Breast epithelium (tissue), 4 donors: ENCODE measurements around the gene USP15. TPM values are rescaled to one million over a fixed set of nuclear protein-coding genes. Genes with fewer than 3 reads are reported as not detected.

ENCODE experiments used
- DNase-seq, 2 donors: peaks; one replicate each; pipeline ENCODE4 v3.0.0-alpha.2; 2019; ENCODE audit warnings: low spot score in 2 of 2
- H3K27ac ChIP-seq, 2 donors: fragments of 200-600 bp; sonication (generic) in 1 of 2; one replicate each; pipeline ENCODE4 v1.5.1; 2016 to 2019; ENCODE audit warnings: mild to moderate bottlenecking in 1 of 2
- H3K27me3 ChIP-seq, 2 donors: fragments of 200-600 bp; sonication (generic) in 1 of 2; one replicate each; pipeline versions ENCODE4 v1.5.1 to v1.6.0; 2017 to 2019; ENCODE audit warnings: control low read depth in 1 of 2, mild to moderate bottlenecking in 1 of 2
- H3K36me3 ChIP-seq: fragments of 200-600 bp; one replicate; pipeline ENCODE4 v1.5.1; 2019
- H3K4me1 ChIP-seq, 2 donors: fragments of 200-600 bp; sonication (generic); one replicate each; pipeline ENCODE4 v1.5.1; 2016 to 2019; ENCODE audit warnings: control low read depth in 1 of 2
- H3K4me3 ChIP-seq, 3 donors: fragments of 200-600 bp; sonication (generic); 1 replicate in 2 of 3; 2 replicates in 1 of 3; pipeline ENCODE4 v1.5.1; 2016 to 2019; ENCODE audit warnings: mild to moderate bottlenecking in 3 of 3, moderate library complexity in 2 of 3
- H3K9me3 ChIP-seq, 2 donors: fragments of 200-600 bp; sonication (generic) in 1 of 2; one replicate each; pipeline ENCODE4 v1.5.1; 2016 to 2019; ENCODE audit warnings: control low read depth in 1 of 2
- POLR2A ChIP-seq: fragments of 450-650 bp; IDR thresholded peaks from one replicate; pipeline ENCODE4 v1.6.1; 2016; ENCODE audit warnings: antibody characterized with exemption, mild to moderate bottlenecking, moderate library complexity
- POLR2AphosphoS5 ChIP-seq, 3 donors: sonication (generic); formaldehyde crosslinking; IDR thresholded peaks; one replicate each; pipeline ENCODE4 v1.6.1; 2017; ENCODE audit warnings: antibody characterized with exemption in 3 of 3
- intact Hi-C: fragments of 100-400 bp; cut with DNase I; formaldehyde crosslinking; loops from one replicate; pipeline ENCODE4 v1.15.1; 2023; ENCODE audit warnings: low total_unique reads
- total RNA-seq, 3 donors: library from RNA; depleted of rRNA; stranded (reverse); fragments of >200 nt; gene quantifications; one replicate each; pipeline ENCODE4 v1.1.0, GENCODE V29; 2016
- TF ChIP-seq, protein P1 (sequence below), 3 donors: fragments of 450-650 bp; IDR thresholded peaks; one replicate each; pipeline ENCODE4 v1.5.1; 2016 to 2017; ENCODE audit warnings: antibody characterized with exemption in 3 of 3, mild to moderate bottlenecking in 3 of 3, moderate library complexity in 3 of 3

USP15 gene
- total RNA-seq, 3 donors from 2014 or later = 65.9 to 234 (median 110) TPM

DNA sequence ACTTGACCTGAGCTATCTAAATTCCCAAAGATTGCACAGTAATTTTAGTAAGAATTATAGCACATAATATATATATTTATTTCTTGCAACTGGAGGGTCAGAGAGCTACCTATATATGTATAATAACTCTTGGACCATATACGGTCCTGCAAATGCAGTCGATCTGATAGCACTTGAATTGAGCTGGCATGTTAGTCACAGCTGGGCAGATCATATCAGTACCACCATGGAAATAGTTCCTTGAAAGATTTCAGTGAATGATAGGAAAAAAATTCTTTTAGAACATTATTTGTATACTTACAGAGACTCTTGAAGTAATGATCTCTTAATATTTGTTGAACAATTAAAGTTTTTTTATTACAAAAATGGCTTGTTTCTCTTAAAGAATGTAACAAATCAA lies 111.9 kb downstream of the USP15 start:
- Histone ChIP-seq H3K27me3 (no peaks in the 10 kb centered on the region), H3K4me3 (no peak overlapping the region), H3K36me3 (no peaks in the 10 kb centered on the region), H3K27ac (no peak overlapping the region), H3K4me1 (no peaks in the 10 kb centered on the region), H3K9me3 (no peaks in the 10 kb centered on the region)
- DNase-seq = no peak
- intact Hi-C loops = no loop called here
- TF ChIP-seq, protein P1, sequence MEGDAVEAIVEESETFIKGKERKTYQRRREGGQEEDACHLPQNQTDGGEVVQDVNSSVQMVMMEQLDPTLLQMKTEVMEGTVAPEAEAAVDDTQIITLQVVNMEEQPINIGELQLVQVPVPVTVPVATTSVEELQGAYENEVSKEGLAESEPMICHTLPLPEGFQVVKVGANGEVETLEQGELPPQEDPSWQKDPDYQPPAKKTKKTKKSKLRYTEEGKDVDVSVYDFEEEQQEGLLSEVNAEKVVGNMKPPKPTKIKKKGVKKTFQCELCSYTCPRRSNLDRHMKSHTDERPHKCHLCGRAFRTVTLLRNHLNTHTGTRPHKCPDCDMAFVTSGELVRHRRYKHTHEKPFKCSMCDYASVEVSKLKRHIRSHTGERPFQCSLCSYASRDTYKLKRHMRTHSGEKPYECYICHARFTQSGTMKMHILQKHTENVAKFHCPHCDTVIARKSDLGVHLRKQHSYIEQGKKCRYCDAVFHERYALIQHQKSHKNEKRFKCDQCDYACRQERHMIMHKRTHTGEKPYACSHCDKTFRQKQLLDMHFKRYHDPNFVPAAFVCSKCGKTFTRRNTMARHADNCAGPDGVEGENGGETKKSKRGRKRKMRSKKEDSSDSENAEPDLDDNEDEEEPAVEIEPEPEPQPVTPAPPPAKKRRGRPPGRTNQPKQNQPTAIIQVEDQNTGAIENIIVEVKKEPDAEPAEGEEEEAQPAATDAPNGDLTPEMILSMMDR (IDR thresholded peaks at IDR 0.05) = no peak
- no peak for TF ChIP-seq POLR2A
- TF ChIP-seq POLR2AphosphoS5 (IDR thresholded peaks at IDR 0.05) = no peak

GRCh38 chr12:62372825-62373224 lies 112.6 kb downstream of the USP15 start:
- no peak overlapping the region for H3K27ac ChIP-seq
- H3K36me3 ChIP-seq = no peaks in the 10 kb centered on the region
- intact Hi-C loops = no loop called here
- TF ChIP-seq POLR2A = no peak
- TF ChIP-seq POLR2AphosphoS5 (IDR thresholded peaks at IDR 0.05) = no peak
- TF ChIP-seq, protein P1 (IDR thresholded peaks at IDR 0.05) = no peak
- DNase-seq = no peak
- no peak overlapping the region for H3K4me3 ChIP-seq
- no peaks in the 10 kb centered on the region for H3K9me3 ChIP-seq
- H3K4me1 ChIP-seq = no peaks in the 10 kb centered on the region
- no peaks in the 10 kb centered on the region for H3K27me3 ChIP-seq

DNA sequence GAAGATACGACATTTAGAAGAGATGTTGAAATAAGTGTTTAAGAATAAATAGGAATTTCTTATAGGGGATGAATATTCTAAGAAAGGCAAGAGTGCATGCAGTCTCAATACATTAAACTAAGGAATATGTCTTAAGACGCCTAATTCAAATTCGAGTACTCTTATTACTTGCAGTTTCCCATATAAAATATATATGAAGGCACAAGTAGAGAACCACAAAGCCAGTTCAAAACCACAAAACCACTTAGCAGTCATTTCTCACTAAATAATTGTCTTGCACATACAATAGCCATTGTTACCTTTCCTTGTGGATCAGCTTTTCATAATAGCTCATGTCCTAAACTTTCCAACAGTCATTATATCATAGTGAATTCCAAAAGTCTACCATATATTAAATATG lies 115.4 kb downstream of the USP15 start:
- DNase-seq = no peak
- Histone ChIP-seq H3K27ac (no peak overlapping the region), H3K4me1 (no peaks in the 10 kb centered on the region), H3K4me3 (no peak overlapping the region), H3K27me3 (no peaks in the 10 kb centered on the region), H3K9me3 (no peaks in the 10 kb centered on the region), H3K36me3 (no peaks in the 10 kb centered on the region)
- intact Hi-C loops = no loop called here
- TF ChIP-seq POLR2A (no peak), POLR2AphosphoS5 (IDR thresholded peaks at IDR 0.05) (no peak)
- TF ChIP-seq, protein P1 (IDR thresholded peaks at IDR 0.05) = no peak

- peaks cover 3% of the 10 kb centered on the region for H3K36me3 ChIP-seq
- no peaks in the 10 kb centered on the region for H3K4me1 ChIP-seq
- intact Hi-C loops = no loop called here
- no peak overlapping the region for H3K27ac ChIP-seq
- no peak overlapping the region for H3K4me3 ChIP-seq
- no peak for DNase-seq
- TF ChIP-seq POLR2A (no peak), POLR2AphosphoS5 (IDR thresholded peaks at IDR 0.05) (no peak)
- TF ChIP-seq, protein P1 (IDR thresholded peaks at IDR 0.05) = no peak
- no peaks in the 10 kb centered on the region for H3K9me3 ChIP-seq
- no peaks in the 10 kb centered on the region for H3K27me3 ChIP-seq
Observed at GRCh38 chr12:62379026-62379722, 119.0 kb downstream of the USP15 start.

DNA sequence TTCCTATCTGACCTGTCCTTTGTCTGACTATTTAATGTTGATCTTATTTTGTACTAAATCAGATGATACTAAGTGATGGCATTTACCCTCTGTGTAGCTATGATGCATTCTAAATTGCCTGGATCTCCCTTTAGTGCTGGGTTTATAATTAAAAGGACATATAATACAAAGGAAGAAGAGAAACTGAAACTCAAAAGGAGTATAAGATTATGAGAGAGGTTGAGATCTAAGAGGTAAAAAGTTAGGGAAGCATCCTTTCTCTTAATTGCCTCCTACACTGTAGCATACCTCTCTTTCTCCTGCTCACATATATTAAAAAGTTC lies 119.5 kb downstream of the USP15 start:
- intact Hi-C loops = no loop called here
- H3K36me3 ChIP-seq = peaks cover 3% of the 10 kb centered on the region
- no peak overlapping the region for H3K27ac ChIP-seq
- no peak overlapping the region for H3K4me3 ChIP-seq
- DNase-seq = no peak
- no peaks in the 10 kb centered on the region for H3K9me3 ChIP-seq
- no peaks in the 10 kb centered on the region for H3K4me1 ChIP-seq
- H3K27me3 ChIP-seq = no peaks in the 10 kb centered on the region
- TF ChIP-seq, protein P1 (IDR thresholded peaks at IDR 0.05) = no peak
- TF ChIP-seq POLR2A (no peak), POLR2AphosphoS5 (IDR thresholded peaks at IDR 0.05) (no peak)
